Measurements from ENCODE around the gene BRF1.
"Not testable (repeated sequence)": the region's sequence is repeated elsewhere in the genome, so short reads cannot be mapped to it uniquely, and the experiment has no call there.

BRF1 gene

GRCh38 chr14:105315941-105316576, 15.3 kb upstream of the BRF1 start:
- no peak for DNase-seq (ENCODE audit: low read depth in 3 of 3)

GRCh38 chr14:105315211-105315721, 14.5 kb upstream of the BRF1 start:
- DNase-seq (ENCODE audit: low read depth in 3 of 3), result no peak

- DNase-seq (ENCODE audit: low read depth in 3 of 3), result peak; percentile 55 to 65 (median 64)
These were observed 13.7 kb upstream of the BRF1 start, which contains the start of gene PACS2 for GRCh38 chr14:105314287-105315200. PACS2 (plus strand) TSS chr14:105314748; CDS start chr14:105314919, 171 bp downstream.

DNA sequence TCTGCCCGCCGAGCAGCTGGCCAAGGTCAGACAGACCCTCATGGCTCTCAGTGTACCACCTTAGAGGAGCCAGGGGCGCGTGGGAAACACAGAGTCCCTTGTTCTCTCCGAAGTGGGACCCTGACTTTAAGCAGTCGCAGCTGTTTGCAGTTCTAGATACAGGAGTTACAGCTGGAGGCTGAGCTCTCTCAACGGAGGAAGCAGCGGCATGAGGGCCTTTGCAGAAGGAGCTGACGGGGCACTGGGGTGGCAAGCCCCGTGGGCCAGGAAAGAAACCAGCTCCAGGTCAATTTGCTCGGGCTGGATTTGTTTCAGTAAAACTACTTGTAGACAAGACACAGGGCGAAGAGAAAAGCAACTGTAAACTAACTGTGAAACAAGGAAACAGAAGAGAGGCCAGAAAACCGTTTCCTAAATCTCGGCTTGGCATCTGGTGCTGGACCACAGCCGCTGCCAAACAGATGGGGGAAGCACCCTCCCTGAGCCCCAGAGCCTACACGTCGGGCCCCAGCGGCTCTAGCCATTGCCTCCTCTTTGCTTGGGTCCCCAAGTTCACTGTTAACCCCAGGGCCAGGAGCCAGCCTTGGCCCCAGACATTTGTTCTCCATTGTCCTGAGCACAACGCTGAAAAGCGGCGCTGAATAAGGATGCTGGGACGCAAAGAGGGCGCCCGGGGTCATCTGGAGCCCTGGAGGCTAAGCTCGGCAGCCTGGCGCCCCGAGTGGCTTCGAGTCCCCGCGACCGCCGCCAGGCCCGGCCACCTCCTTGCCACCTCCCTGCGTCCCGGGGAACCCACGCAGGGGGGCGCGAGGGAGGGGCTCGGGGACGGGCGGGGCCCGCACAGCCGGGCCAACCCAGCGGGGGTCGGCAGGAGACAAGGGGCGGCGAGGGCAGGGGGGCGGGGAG, 12.8 kb upstream of the BRF1 start:
- peak in 1 of 3 experiments; percentile 31 for DNase-seq (ENCODE audit: low read depth in 3 of 3)

DNA sequence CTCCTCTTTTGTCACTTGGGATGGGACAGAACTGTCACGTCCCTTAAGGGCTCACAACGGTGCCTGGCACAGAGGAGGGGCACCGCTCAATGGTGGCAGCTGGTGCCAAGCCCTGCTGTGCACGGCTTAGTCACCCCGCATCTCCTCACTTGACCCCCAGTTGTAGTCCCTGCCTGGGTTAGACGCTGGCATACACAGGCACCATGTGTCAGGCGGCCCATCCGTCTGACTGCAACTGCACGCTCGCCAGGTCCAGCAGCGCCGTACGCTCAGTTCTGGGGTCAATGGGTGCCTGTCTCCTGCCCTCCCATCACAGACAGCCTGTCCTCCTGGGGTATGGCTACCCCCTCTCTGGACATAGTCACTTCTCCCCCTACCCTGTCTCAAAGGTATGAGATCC, 12.2 kb upstream of the BRF1 start:
- DNase-seq (ENCODE audit: low read depth in 3 of 3), result no peak

DNA sequence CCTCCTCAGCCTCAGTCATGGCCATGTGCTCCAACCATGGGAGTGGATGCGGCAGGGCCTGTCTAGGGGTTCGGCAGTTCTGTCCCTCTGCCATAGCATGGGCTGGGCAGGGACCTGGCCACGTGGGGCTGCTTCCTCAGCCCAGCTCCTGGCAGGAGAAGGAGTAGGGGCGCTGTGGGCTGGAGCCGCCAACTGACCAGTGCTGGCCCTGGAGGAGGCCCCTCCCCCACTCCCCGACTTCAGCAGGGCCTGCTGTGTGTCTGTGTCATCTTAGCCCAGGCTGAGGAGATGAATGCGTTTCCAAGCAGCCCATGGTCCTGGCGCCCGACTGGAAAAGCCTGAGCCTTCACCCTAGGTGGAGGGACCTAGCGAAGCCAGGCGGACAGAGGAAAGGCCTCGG, 11.0 kb upstream of the BRF1 start:
- no peak for DNase-seq (ENCODE audit: low read depth in 3 of 3)

DNA sequence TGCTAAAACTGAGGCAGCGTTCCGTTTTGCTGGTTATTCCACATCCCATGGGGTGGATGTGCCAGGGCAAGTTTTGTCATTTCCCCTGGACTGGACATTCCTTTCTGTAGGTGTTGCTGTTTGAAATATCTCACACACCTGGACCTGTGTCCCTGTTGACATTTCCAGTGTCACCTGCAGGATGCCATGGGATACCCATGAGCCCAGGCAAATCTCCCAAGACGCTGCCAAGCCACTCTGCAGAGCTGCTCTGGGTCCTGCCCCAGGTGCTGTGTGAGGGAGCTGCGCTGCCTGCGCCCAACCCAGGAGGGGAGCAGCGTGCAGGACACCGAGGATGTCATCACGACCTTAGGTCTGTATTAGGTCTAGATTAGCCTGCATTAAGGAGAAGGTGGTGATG, 8.6 kb upstream of the BRF1 start:
- DNase-seq (ENCODE audit: low read depth in 3 of 3), result no peak

- DNase-seq (ENCODE audit: low read depth in 3 of 3), result no peak
These were observed 6.4 kb upstream of the BRF1 start for GRCh38 chr14:105307052-105307727.

DNA sequence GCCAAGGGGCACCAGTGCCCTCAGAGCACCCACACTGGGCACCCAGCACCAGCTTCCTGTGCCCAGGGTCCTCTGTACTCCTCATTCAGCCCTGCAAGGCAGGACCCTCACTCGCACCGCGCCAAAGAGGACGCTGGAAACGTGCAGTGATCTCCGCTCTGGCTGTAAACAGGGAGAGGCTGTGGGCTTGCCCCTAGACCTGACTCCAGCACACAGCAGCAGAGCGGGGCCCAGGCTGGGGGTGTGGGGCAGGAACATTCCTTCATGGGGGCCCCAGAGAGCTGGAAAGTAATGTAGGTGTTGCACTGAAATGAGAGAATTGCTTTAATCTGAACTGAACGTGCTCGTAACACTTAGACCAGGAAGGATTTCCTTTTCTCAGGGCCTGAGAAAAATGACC, 5.0 kb upstream of the BRF1 start:
- DNase-seq (ENCODE audit: low read depth in 3 of 3), result no peak

DNA sequence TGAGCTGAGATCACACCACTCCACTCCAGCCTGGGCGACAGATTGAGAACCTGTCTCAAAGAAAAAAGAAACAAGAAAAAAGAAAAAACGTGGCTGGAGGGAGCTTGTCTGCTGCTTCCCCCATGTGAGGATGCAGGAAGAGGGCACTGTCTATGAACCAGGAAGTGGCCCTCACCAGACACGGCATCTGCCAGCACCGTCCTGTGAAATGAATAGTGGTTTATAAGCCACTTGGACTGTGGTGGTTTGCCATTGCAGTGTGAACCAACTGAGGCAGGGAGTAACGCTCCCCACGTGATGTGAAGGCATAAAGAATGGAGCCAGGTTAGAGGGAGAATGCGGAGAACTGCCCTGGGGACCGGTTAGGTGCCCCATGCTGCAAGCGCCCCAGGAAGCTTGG, 4.5 kb upstream of the BRF1 start:
- no peak for DNase-seq (ENCODE audit: low read depth in 3 of 3)

- no peak for DNase-seq (ENCODE audit: low read depth in 3 of 3)
These were observed 3.8 kb upstream of the BRF1 start for GRCh38 chr14:105304565-105304964.

- no peak for DNase-seq (ENCODE audit: low read depth in 3 of 3)
These were observed 3.1 kb upstream of the BRF1 start for GRCh38 chr14:105303949-105304348.

DNA sequence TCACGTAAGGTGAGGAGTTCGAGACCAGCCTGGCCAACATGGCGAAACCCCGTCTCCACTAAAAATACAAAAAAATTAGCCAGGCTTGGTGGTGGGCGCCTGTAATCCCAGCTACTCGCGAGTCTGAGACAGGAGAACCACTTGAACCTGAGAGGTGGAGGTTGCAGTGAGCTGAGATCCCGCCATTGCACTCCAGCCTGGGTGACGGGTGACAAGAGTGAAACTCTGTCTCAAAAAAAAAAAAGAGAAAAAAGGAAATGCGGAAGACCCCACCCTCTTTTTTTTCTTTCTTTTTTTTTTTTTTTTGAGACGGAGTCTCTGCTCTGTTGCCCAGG, 1.1 kb upstream of the BRF1 start:
- DNase-seq (ENCODE audit: low read depth in 3 of 3), result not testable (repeated sequence)

GRCh38 chr14:105301103-105301914, 508 bp upstream of the BRF1 start:
- DNase-seq (ENCODE audit: low read depth in 3 of 3), result peak; percentile 99 to 100 (median 99)

DNA sequence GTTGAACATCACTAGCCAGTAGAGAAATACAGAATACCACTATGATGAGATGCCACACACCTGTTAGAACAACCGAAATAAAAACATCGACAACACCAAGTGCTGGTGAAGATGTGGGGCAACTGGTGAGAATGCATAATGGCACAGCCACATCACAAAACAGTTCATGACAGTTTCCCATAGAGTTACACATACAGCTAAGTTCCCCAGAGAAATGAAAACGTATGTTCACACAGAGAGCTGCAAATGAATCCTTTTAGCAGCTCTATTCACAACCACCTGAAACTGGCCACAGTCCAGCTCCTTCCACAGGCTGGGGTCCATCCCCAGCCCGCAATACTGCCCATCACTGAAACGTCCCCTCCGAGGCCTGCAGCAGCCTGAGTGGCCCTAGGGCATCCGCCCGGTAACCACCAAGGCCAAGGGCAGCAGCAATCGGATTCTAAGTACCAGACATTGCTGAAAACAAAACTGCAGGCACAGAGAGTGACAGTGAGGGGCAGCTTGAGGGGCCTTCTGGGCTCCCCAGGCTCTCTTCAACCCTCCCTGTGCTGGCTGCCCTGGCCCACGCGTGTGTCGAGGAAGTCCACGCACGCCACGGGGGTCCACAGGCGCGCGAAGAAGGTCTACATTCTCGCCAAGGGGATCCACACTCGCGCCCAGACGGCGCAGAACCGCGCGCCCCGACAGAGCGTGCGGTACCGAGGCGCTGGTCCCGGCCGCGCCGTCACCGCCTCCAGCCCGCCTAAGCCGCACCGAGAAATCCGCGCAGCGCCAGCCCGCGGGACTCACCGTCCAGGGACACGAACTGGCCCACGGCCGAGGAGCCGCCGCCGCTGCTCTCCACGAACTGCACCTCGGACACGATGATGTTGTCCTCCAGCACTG, 903 bp downstream of the BRF1 start:
- DNase-seq (ENCODE audit: low read depth in 3 of 3), result no peak

- not testable (repeated sequence) for DNase-seq (ENCODE audit: low read depth in 3 of 3)
These were observed 3.5 kb downstream of the BRF1 start for GRCh38 chr14:105297311-105297710.

GRCh38 chr14:105294142-105294597, 6.6 kb downstream of the BRF1 start:
- DNase-seq (ENCODE audit: low read depth in 3 of 3), result no peak

- DNase-seq (ENCODE audit: low read depth in 3 of 3), result no peak
These were observed 7.7 kb downstream of the BRF1 start for GRCh38 chr14:105292826-105293711.

All from stimulated activated CD4-positive, alpha-beta T cell treated with anti-CD3 and anti-CD28 coated beads, TNF-alpha, amount 100 ng/mL, for 4 hours (primary cell).